SK-N-SH (cell line): ENCODE data around the gene JAG2. TPM values are rescaled to one million over a fixed set of nuclear protein-coding genes. Genes with fewer than 3 reads are reported as not detected.
A peak's percentile ranks its signal among the peaks of the same experiment; 100 is the strongest.

Experiments used
- CTCF ChIA-PET: fragments of 300-600, 350-600 bp; formaldehyde crosslinking; extraction: SDS; loops from one replicate; lab custom pipeline; 2021; lab: Yijun Ruan, JAX
- POLR2A ChIA-PET: fragments of 350-600 bp; sonication (Branson Sonifier 250); formaldehyde crosslinking; extraction: SDS; loops from one replicate; lab custom pipeline; 2020; ENCODE audit warnings: antibody characterized with exemption, inconsistent platforms; lab: Yijun Ruan, JAX
- DNase-seq: peaks from one replicate; pipeline ENCODE4 v3.0.0; 2012
- H2AFZ ChIP-seq: fragments of 200-600 bp; sonication (generic); 2 replicates; pipeline ENCODE4 v1.8.1; 2016; ENCODE audit warnings: antibody characterized with exemption, mild to moderate bottlenecking, low read depth
- H3F3A ChIP-seq: fragments of 200-600 bp; sonication (generic); replicated peaks from 2 replicates; pipeline ENCODE3; 2016; ENCODE audit warnings: antibody characterized with exemption, mild to moderate bottlenecking; ENCODE audit not compliant: insufficient read depth
- H3K27ac ChIP-seq, 2 experiments: fragments of 200-500 bp in 1 of 2; fragments of 200-600 bp in 1 of 2; sonication (Bioruptor generic) in 1 of 2; sonication (generic), shearing (Covaris generic) in 1 of 2; 2 replicates each; pipeline versions ENCODE4 v1.5.1 to v1.6.1; 2014 to 2016; ENCODE audit warnings: low read depth in 2 of 2, inconsistent platforms in 1 of 2, low read length in 1 of 2, mild to moderate bottlenecking in 1 of 2, mixed read lengths in 1 of 2
- H3K27me3 ChIP-seq: fragments of 200-600 bp; sonication (generic), shearing (Covaris generic); 2 replicates; pipeline ENCODE4 v1.6.1; 2016; ENCODE audit warnings: mixed run types; ENCODE audit not compliant: insufficient read depth
- H3K36me3 ChIP-seq, 2 experiments: fragments of 200-500 bp in 1 of 2; fragments of 200-600 bp in 1 of 2; sonication (Bioruptor generic) in 1 of 2; sonication (generic) in 1 of 2; replicated peaks in 1 of 2; 2 replicates each; pipeline versions ENCODE3 to v1.5.1; 2014 to 2016; ENCODE audit warnings: low read length in 1 of 2, mild to moderate bottlenecking in 1 of 2; ENCODE audit not compliant: insufficient read depth in 2 of 2, control insufficient read depth in 1 of 2
- H3K4me1 ChIP-seq, 2 experiments: fragments of 200-500 bp in 1 of 2; fragments of 200-600 bp in 1 of 2; sonication (Bioruptor generic) in 1 of 2; sonication (generic), shearing (Covaris generic) in 1 of 2; 2 replicates each; pipeline versions ENCODE4 v1.5.1 to v1.6.1; 2014 to 2016; ENCODE audit warnings: low read depth in 1 of 2, low read length in 1 of 2, mixed run types in 1 of 2; ENCODE audit not compliant: insufficient read depth in 2 of 2, control insufficient read depth in 1 of 2
- H3K4me2 ChIP-seq: fragments of 200-600 bp; sonication (generic), shearing (Covaris generic); 2 replicates; pipeline ENCODE4 v1.6.1; 2017; ENCODE audit warnings: mixed run types
- H3K4me3 ChIP-seq, 2 experiments: fragments of 200-500 bp in 1 of 2; fragments of 200-600 bp in 1 of 2; sonication (Bioruptor generic) in 1 of 2; sonication (generic), shearing (Covaris generic) in 1 of 2; 2 replicates each; pipeline versions ENCODE4 v1.5.1 to v1.8.1; 2014 to 2016; ENCODE audit warnings: low read depth in 2 of 2, inconsistent platforms in 1 of 2, low read length in 1 of 2, mild to moderate bottlenecking in 1 of 2, mixed read lengths in 1 of 2, moderate library complexity in 1 of 2
- H3K79me2 ChIP-seq: fragments of 200-600 bp; sonication (generic); 2 replicates; pipeline ENCODE4 v1.8.1; 2017; ENCODE audit warnings: mild to moderate bottlenecking; ENCODE audit not compliant: insufficient read depth
- H3K9ac ChIP-seq: fragments of 200-600 bp; sonication (generic); 2 replicates; pipeline ENCODE4 v1.6.1; 2017; ENCODE audit warnings: mixed run types
- H3K9me2 ChIP-seq: fragments of 200-600 bp; sonication (generic); 2 replicates; pipeline ENCODE4 v1.6.1; 2017; ENCODE audit warnings: mixed run types
- H3K9me3 ChIP-seq: fragments of 200-600 bp; sonication (generic); 2 replicates; pipeline ENCODE4 v1.6.1; 2017; ENCODE audit warnings: mixed run types, mild to moderate bottlenecking, moderate library complexity
- H4K20me1 ChIP-seq: fragments of 200-600 bp; sonication (generic); 2 replicates; pipeline ENCODE4 v1.6.1; 2017; ENCODE audit warnings: mild to moderate bottlenecking, mixed run types; ENCODE audit not compliant: insufficient read depth
- CTCF ChIP-seq: fragments of 200-600 bp; sonication (generic); IDR thresholded peaks from 2 replicates; pipeline ENCODE4 v1.6.1; 2017; ENCODE audit warnings: antibody characterized with exemption, mild to moderate bottlenecking, moderate library complexity
- EP300 ChIP-seq, 2 experiments: IDR thresholded peaks; 2 replicates each; pipeline versions ENCODE4 v1.4.0 to v1.6.1; 2012; ENCODE audit warnings: borderline replicate concordance in 1 of 2, low read depth in 1 of 2, low read length in 1 of 2
- FOSL2 ChIP-seq: IDR thresholded peaks from 2 replicates; pipeline ENCODE4 v1.4.0; 2012; ENCODE audit warnings: low read depth, mild to moderate bottlenecking, moderate library complexity, borderline replicate concordance
- FOXM1 ChIP-seq: IDR thresholded peaks from 2 replicates; pipeline ENCODE4 v1.4.0; 2012; ENCODE audit warnings: low read depth, mild to moderate bottlenecking
- GATA2 ChIP-seq: sonication (generic); formaldehyde crosslinking; IDR thresholded peaks from 2 replicates; pipeline ENCODE4 v1.5.0; 2020; ENCODE audit warnings: mild to moderate bottlenecking, missing genetic modification reagents
- JUND ChIP-seq: IDR thresholded peaks from 2 replicates; pipeline ENCODE4 v1.4.0; 2012
- MAX ChIP-seq: IDR thresholded peaks from 2 replicates; pipeline ENCODE4 v1.4.0; 2012; ENCODE audit warnings: low read depth
- MXI1 ChIP-seq: IDR thresholded peaks from 2 replicates; pipeline ENCODE4 v1.6.1; 2012; ENCODE audit warnings: mild to moderate bottlenecking, low read depth, low read length, improper control_type of control experiment
- NFIC ChIP-seq: IDR thresholded peaks from 2 replicates; pipeline ENCODE4 v1.4.0; 2012; ENCODE audit warnings: borderline replicate concordance
- PBX3 ChIP-seq: IDR thresholded peaks from 2 replicates; pipeline ENCODE4; 2012
- POLR2AphosphoS5 ChIP-seq: IDR thresholded peaks from 2 replicates; pipeline ENCODE4 v1.6.1; 2012; ENCODE audit warnings: low read depth, low read length
- RAD21 ChIP-seq: IDR thresholded peaks from 2 replicates; pipeline ENCODE4 v1.6.1; 2012; ENCODE audit warnings: mild to moderate bottlenecking, low read length
- RCOR1 ChIP-seq: fragments of 150-350 bp; IDR thresholded peaks from 2 replicates; pipeline ENCODE4 v1.6.1; 2017; ENCODE audit warnings: antibody characterized with exemption, low read length
- TAF1 ChIP-seq: IDR thresholded peaks from 2 replicates; pipeline ENCODE4 v1.6.1; 2012; ENCODE audit warnings: low read depth, mild to moderate bottlenecking, low read length, moderate library complexity, borderline replicate concordance
- TEAD4 ChIP-seq: IDR thresholded peaks from 2 replicates; pipeline ENCODE4 v1.4.0; 2012; ENCODE audit warnings: mild to moderate bottlenecking, borderline replicate concordance; ENCODE audit not compliant: insufficient read depth
- USF1 ChIP-seq: IDR thresholded peaks from 2 replicates; pipeline ENCODE4 v1.4.0; 2012; ENCODE audit warnings: low read depth, borderline replicate concordance
- ZBTB33 ChIP-seq: IDR thresholded peaks from 2 replicates; pipeline ENCODE4 v1.4.0; 2012; ENCODE audit warnings: low read depth, borderline replicate concordance
- WGBS: methylation state at CpG from one replicate; pipeline ENCODE4 v1.1.6; 2017; ENCODE audit warnings: low lambda C conversion rate; 5-methylcytosine and 5-hydroxymethylcytosine counted together
- polyA plus RNA-seq, 3 experiments: library from polyadenylated mRNA; depleted of rRNA; stranded (reverse); fragments of >200 nt; gene quantifications; 2 replicates each; pipeline ENCODE4 v1.2.3, GENCODE V29; 2012

JAG2 gene
- polyA plus RNA-seq, 1 of the 3 experiments (the other 2 are of a cell fraction), result 1.7 TPM

GRCh38 chr14:105142651-105143450 lies 25.7 kb downstream of the JAG2 start:
- Histone ChIP-seq H3F3A (no peaks in the 10 kb centered on the region), H3K4me2 (no peak overlapping the region), H3K9me3 (no peaks in the 10 kb centered on the region), H3K27me3 (no peaks in the 10 kb centered on the region), H3K36me3 (no peaks in the 10 kb centered on the region), H3K4me3 (no peak overlapping the region), H3K4me1 (peaks cover 0 to 13% of the 10 kb centered on the region in 2 experiments; a peak in 1 of 4 replicates), H2AFZ (no peak overlapping the region), H3K27ac (no peak overlapping the region), H3K9me2 (no peaks in the 10 kb centered on the region), H3K9ac (no peak overlapping the region), H3K79me2 (no peaks in the 10 kb centered on the region), H4K20me1 (no peaks in the 10 kb centered on the region)
- POLR2A ChIA-PET, result no interaction called here
- TF ChIP-seq POLR2AphosphoS5, result no peak
- no peak for TF ChIP-seq USF1
- no peak for TF ChIP-seq NFIC
- TF ChIP-seq PBX3, result no peak
- no peak for TF ChIP-seq GATA2
- no peak for TF ChIP-seq TAF1
- no peak for TF ChIP-seq RAD21
- TF ChIP-seq TEAD4, result no peak
- TF ChIP-seq MXI1, result no peak
- TF ChIP-seq FOSL2, result no peak
- TF ChIP-seq EP300 (IDR thresholded peaks at IDR 0.05; ENCODE audit: borderline replicate concordance in 1 of 2, low read depth in 1 of 2, low read length in 1 of 2), result no peak
- TF ChIP-seq RCOR1, result no peak
- TF ChIP-seq JUND, result no peak
- TF ChIP-seq FOXM1, result no peak
- TF ChIP-seq ZBTB33, result no peak
- TF ChIP-seq CTCF, result no peak
- no peak for TF ChIP-seq MAX
- 92% methylated on average over 40 of the region's 60 CpGs for WGBS
- CTCF ChIA-PET, result no interaction called here
- peak; percentile 25 for DNase-seq
